ENCODE data around the gene SH3BP2.

Gene SH3BP2

DNA sequence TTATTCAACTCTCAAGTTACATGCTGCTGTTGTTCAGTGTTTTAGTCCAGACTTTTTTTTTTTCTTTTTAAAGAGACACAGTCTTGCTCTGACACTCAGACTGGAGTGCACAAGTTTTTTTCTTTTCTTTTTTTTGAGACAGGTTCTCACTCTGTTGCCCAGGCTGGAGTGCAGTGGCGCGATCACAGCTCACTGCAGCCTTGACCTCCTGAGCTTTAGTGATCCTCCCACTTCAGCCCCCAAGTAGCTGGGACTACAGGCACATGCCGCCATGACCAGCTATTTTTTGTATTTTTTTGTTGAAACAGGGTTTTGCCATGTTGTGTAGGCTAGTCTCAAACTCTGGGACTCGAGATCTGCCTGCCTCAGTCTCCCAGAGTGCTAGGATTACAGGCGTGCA, 62.7 kb downstream of the SH3BP2 start:
- Histone ChIP-seq H3K27ac (ENCODE audit: low read depth, low read length) (no peak overlapping the region), H3K9me2 (replicated peaks; ENCODE audit: control insufficient read depth, low read length) (no peaks in the 10 kb centered on the region), H3K36me3 (ENCODE audit: control insufficient read depth, low read length) (peaks cover 13% of the 10 kb centered on the region), H3F3A (ENCODE audit: control insufficient read depth, insufficient read depth) (peaks cover 34% of the 10 kb centered on the region), H3K4me2 (ENCODE audit: low read length) (no peak overlapping the region), H3K27me3 (ENCODE audit: control insufficient read depth, low read length) (peaks cover 6% of the 10 kb centered on the region), H3K4me3 (ENCODE audit: low read length) (no peak overlapping the region), H3K79me2 (ENCODE audit: control insufficient read depth, low read length) (peaks cover 50% of the 10 kb centered on the region), H4K20me1 (ENCODE audit: control insufficient read depth, insufficient read depth, low read depth, low read length) (peaks cover 26% of the 10 kb centered on the region), H3K4me1 (ENCODE audit: control insufficient read depth, low read length) (peaks cover 45% of the 10 kb centered on the region), H3K9me3 (ENCODE audit: control insufficient read depth, insufficient read depth, low read length) (no peaks in the 10 kb centered on the region)
- TF ChIP-seq EZH2phosphoT487 (IDR thresholded peaks at IDR 0.05; ENCODE audit: borderline replicate concordance, low read length) = no peak
- TF ChIP-seq, protein P1, sequence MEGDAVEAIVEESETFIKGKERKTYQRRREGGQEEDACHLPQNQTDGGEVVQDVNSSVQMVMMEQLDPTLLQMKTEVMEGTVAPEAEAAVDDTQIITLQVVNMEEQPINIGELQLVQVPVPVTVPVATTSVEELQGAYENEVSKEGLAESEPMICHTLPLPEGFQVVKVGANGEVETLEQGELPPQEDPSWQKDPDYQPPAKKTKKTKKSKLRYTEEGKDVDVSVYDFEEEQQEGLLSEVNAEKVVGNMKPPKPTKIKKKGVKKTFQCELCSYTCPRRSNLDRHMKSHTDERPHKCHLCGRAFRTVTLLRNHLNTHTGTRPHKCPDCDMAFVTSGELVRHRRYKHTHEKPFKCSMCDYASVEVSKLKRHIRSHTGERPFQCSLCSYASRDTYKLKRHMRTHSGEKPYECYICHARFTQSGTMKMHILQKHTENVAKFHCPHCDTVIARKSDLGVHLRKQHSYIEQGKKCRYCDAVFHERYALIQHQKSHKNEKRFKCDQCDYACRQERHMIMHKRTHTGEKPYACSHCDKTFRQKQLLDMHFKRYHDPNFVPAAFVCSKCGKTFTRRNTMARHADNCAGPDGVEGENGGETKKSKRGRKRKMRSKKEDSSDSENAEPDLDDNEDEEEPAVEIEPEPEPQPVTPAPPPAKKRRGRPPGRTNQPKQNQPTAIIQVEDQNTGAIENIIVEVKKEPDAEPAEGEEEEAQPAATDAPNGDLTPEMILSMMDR (IDR thresholded peaks at IDR 0.05; ENCODE audit: low read depth, low read length, poor library complexity, severe bottlenecking) = no peak

DNA sequence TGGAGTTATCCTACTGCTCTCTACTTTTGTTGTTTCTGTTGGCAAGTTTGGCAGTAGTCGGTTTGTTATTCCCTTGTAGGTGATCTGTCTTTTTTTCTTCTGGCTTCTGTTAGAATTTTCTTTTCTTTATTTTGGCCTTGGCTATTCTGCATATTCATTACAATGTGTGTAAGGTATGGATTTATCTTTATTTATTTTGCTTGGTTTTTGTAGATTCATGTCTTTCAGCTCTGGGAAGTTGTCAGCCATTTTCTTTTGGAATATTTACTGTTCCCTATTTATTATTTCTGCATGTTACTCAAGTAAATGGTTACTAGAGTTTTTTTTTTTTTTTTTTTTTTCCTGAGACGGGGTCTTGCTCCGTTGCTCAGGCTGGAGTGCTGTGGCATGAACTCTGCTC, 63.4 kb downstream of the SH3BP2 start:
- TF ChIP-seq, protein P1 (IDR thresholded peaks at IDR 0.05; ENCODE audit: low read depth, low read length, poor library complexity, severe bottlenecking) = no peak
- no peak for TF ChIP-seq EZH2phosphoT487 (IDR thresholded peaks at IDR 0.05; ENCODE audit: borderline replicate concordance, low read length)
- H4K20me1 ChIP-seq (ENCODE audit: control insufficient read depth, insufficient read depth, low read depth, low read length) = peaks cover 25% of the 10 kb centered on the region; the same call in 1 of the 2 replicates
- H3K36me3 ChIP-seq (ENCODE audit: control insufficient read depth, low read length) = peaks cover 13% of the 10 kb centered on the region
- H3K9me2 ChIP-seq (replicated peaks; ENCODE audit: control insufficient read depth, low read length) = no peaks in the 10 kb centered on the region
- no peaks in the 10 kb centered on the region for H3K27me3 ChIP-seq (ENCODE audit: control insufficient read depth, low read length)
- peaks cover 50% of the 10 kb centered on the region for H3K79me2 ChIP-seq (ENCODE audit: control insufficient read depth, low read length)
- H3K4me2 ChIP-seq (ENCODE audit: low read length) = no peak overlapping the region
- H3K4me3 ChIP-seq (ENCODE audit: low read length) = no peak overlapping the region
- no peaks in the 10 kb centered on the region for H3K9me3 ChIP-seq (ENCODE audit: control insufficient read depth, insufficient read depth, low read length)
- peaks cover 28% of the 10 kb centered on the region for H3F3A ChIP-seq (ENCODE audit: control insufficient read depth, insufficient read depth)
- peaks cover 38% of the 10 kb centered on the region for H3K4me1 ChIP-seq (ENCODE audit: control insufficient read depth, low read length)
- H3K27ac ChIP-seq (ENCODE audit: low read depth, low read length) = no peak overlapping the region

DNA sequence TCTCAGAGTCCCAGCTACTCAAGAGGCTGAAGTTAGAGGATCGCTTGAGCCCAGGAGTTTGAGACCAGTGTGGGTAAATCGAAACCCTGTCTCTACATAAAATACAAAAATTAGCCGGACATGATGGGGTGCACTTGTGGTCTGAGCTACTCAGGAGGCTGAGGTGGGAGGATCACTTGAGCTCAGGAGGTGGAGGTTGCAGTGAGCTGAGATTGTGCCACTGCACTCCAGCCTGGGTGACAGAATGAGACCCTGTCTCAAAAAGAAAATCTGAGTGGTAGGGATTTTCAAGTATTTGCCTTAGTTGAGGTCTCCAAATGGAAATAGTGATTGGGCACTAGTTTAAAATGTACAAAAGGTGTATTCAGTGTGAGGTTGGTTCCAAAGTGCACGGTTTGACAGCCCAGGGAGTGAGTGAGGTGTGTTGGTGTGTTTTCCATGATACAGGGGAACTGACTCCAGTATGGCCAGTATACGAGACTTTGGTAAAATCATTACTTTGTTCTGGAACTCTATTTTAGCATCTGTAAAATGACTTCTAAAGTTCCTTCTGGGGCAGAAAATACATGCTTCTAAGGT, 64.6 kb downstream of the SH3BP2 start:
- Histone ChIP-seq H3K27me3 (ENCODE audit: control insufficient read depth, low read length) (no peaks in the 10 kb centered on the region), H3K4me3 (ENCODE audit: low read length) (no peak overlapping the region), H3K27ac (ENCODE audit: low read depth, low read length) (no peak overlapping the region), H3F3A (ENCODE audit: control insufficient read depth, insufficient read depth) (peaks cover 19% of the 10 kb centered on the region), H3K9me3 (ENCODE audit: control insufficient read depth, insufficient read depth, low read length) (no peaks in the 10 kb centered on the region), H3K4me2 (ENCODE audit: low read length) (no peak overlapping the region), H3K4me1 (ENCODE audit: control insufficient read depth, low read length) (peaks cover 34% of the 10 kb centered on the region), H3K79me2 (ENCODE audit: control insufficient read depth, low read length) (peaks cover 58% of the 10 kb centered on the region), H3K36me3 (ENCODE audit: control insufficient read depth, low read length) (peaks cover 13% of the 10 kb centered on the region), H3K9me2 (replicated peaks; ENCODE audit: control insufficient read depth, low read length) (no peaks in the 10 kb centered on the region), H4K20me1 (ENCODE audit: control insufficient read depth, insufficient read depth, low read depth, low read length) (peaks cover 25% of the 10 kb centered on the region)
- TF ChIP-seq EZH2phosphoT487 (IDR thresholded peaks at IDR 0.05; ENCODE audit: borderline replicate concordance, low read length) = no peak
- TF ChIP-seq, protein P1 (IDR thresholded peaks at IDR 0.05; ENCODE audit: low read depth, low read length, poor library complexity, severe bottlenecking) = no peak

All from DOHH2 (cell line).